CD4-positive, alpha-beta T cell treated with Interleukin-21 for 1 hour (primary cell): Measurements from ENCODE around the gene DOCK8.
"Not testable (repeated sequence)": the region's sequence is repeated elsewhere in the genome, so short reads cannot be mapped to it uniquely, and the experiment has no call there.

ENCODE experiments used
- DNase-seq: peaks from one replicate; pipeline ENCODE4 v3.0.0-alpha.2; 2020

DOCK8 gene

DNA sequence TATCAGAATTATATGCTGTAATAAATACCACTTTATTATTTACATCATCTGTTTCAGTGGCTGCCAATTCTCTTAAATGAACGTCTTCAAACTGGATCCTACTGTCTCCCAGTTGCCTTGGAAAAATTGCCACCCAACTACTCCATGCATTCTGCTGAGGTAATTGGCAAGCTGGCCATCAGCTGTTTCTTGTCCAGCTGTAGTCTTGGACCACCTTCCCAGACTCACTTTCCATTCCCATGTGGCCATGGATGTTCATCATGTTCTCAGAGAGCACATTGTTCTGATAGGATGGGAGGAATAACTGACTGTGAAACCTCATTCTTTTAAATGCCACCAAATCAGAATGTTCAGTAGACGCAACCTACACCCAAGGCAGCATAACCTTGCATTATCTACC is 157.5 kb downstream of the DOCK8 start:
- DNase-seq, result no peak

DNA sequence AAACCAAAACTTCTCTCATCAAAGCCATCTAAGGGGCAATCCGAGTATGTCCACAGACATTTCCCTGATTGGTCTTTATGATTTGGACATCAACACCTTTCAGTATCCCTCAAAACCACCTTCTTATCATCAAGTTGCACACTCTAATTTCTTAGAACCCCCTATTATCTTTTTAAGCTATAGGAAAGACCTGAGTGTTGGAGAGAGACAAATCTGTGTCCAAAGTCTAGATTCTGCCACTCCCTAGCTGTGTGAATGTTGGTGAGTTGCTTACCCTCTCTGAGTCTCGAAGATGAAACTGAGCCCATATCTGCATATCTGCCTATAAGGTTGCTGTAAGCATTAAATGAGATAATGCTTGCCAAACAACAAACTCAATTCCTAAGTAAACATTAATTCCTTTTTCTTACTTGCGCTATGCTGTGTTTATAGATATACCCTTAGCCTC is 159.1 kb downstream of the DOCK8 start:
- no peak for DNase-seq

DNA sequence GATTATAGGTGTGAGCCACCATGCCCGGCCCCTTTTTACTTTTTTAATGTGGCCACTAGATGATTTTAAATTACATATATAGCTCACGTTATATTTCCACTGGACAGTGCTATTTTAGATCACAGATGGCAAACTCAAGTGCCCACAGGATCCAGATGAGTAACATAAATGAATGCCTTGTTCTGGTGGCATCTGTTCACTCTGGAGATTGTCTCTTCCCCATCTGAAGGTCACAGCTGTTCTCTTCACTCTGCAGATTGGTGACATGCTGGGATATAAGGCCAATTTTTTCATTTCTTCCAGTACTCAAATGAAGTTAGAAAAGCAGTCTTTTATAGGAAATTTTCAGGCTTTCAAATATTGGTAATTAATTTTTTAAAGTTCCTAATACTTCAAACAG is 160.1 kb downstream of the DOCK8 start:
- DNase-seq, result no peak

GRCh38 chr9:376115-376514 is 161.4 kb downstream of the DOCK8 start:
- no peak for DNase-seq

DNA sequence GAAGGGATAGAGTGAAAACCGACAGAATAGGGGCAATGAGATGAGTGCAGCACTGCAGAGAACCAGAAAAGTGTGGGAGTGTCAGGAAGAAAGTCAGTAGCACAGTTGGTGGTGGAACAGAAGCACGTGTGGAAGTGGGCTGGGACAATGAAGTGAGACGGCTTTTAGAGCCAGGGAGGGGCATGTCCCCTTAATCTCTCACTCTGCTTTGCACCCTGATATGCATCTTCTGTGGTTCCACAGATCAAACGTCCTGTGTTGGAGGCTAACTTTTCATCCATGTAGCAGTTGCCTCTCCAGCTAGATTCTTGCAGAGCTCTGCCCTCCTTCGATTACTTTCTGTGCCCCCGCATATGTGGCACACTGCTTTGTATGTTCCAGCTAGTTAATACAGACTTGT is 163.6 kb downstream of the DOCK8 start:
- no peak for DNase-seq

- DNase-seq, result no peak
These were observed 167.7 kb downstream of the DOCK8 start for GRCh38 chr9:382383-382782.

DNA sequence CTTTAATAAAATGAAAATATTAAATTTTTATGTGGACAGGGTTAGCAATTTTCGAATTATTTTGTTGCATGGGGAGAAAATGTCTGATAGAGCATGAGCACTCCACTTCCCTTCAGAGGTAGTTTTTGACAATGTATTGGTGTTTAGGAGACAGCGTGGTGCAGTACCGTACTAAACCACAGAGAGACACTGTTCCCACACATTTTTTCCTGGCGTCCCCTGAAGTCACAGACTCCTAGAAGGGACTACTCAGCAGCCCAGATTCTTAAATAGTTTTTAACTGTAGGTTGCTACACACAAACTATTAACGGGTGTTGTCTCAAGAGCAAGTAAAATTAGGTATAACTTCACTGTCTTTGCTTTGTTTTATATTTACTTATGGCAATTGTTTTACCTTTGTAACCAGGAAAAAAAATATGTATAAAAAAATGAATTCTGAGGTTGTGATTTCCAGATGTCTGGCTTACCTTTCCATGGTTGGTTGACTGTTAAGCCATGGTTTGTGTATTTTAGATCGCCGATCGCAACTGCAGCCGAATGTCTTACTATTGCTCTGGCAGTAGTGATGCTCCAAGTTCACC is 171.2 kb downstream of the DOCK8 start:
- DNase-seq, result peak; percentile 17

DNA sequence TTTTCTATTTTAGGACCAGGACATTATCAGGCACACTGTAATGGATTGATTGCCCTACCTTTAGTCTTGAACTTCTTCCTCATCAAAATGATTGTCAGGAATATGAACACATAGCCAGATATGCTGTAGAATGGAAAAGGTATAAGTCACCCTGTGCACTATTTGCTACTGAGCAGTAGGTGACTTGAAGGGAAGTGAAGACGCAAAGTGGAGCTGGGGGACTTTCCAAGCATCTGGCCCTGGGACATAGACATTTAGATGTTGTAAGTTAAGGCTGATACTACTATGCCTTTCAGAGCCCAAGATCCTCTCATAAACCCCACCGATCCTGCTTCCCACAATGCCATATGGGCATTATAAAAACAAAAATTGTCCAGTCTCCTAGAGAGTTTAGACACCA is 174.5 kb downstream of the DOCK8 start:
- DNase-seq, result no peak

DNA sequence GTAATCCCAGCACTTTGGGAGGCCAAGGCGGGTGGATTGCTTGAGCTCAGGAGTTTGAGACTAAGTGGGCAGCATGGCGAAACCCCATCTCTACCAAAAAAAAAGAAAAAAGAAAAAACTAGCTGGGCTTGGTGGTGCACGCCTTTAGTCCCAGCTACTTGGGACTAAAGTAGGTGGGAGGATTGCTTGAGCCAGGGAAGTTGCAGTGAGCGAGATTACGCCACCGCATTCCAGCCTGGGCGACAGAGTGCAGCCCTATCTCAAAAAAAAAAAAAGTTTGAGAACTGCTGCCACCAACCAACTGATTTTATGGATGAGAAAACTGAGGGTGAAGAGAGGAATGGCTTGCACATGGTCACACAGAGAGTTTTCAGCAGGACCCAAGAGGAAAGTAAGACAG is 175.1 kb downstream of the DOCK8 start:
- no peak for DNase-seq

GRCh38 chr9:392077-392804 is 177.6 kb downstream of the DOCK8 start:
- DNase-seq, result no peak

DNA sequence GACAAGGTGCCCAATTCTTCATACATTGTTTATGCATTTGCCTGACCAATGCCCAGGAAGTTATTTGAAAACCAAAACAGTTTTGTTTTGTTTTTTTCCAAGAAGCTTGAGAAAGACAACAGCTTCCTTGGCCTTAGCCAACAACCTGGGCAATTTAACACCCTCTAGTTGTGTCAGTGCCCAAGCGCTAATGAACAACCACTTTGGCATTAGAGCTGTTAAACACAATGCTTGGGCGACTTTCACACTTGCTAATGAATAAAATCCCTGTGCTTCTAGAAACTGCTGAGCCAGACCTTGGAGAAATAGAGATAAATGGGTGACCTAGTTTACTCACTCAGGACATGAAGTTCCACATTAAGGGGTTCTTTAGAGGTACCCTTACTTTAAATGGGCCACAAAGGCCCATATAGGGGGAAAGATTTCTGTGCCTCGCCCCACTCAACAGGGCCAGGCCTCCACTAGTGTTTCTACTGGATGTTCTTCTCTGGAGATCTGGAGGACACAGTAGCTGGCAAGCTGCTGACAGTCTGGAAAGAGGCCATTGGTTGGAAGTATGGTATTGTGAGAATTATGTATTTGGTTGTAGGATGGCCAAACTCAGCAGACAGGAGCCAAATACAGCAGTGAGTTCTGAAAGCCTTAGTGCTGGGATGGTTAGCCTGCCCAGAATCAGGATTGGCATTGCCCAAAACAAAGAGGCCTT is 179.8 kb downstream of the DOCK8 start:
- no peak for DNase-seq

- no peak for DNase-seq
These were observed 181.7 kb downstream of the DOCK8 start for GRCh38 chr9:396396-396795.

DNA sequence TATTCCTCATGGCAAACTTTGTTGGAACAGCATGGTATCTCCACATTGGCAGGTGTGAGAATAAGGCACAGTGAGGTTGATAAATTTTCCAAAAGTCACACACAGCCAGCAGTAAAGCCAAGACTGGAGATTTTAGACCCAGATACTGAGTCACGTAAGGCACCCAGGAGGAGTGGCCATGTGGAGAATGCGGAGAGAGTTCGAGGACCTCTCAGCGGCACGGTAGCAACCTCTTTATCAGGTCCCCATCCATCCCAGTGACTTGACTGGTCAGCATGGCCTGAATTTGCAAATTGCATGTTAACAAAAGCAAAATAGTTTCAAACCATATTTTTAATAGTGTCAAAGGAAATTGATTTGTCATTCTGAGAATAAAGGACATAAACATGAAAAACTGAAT is 183.4 kb downstream of the DOCK8 start:
- DNase-seq, result no peak

DNA sequence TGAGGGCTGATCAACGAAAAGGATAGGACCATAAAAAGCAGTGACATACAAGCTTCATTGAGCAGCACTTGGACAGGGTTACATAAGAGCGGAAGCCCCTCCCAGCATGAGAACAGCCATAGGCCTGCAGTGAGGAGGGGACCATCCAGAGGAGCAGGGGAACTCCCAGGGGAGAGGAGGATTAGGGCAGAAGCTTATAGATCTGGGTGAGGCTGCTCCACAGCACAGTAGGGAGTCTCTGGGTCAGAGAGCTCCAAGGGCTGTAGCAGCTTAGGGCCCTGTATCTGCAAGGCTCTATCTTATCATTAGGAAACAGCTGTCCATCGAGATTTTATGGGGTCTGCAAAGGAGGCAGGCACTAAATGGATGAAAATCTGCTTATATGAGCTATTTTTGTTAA is 186.6 kb downstream of the DOCK8 start:
- no peak for DNase-seq

GRCh38 chr9:404234-404633 is 189.6 kb downstream of the DOCK8 start:
- DNase-seq, result no peak

DNA sequence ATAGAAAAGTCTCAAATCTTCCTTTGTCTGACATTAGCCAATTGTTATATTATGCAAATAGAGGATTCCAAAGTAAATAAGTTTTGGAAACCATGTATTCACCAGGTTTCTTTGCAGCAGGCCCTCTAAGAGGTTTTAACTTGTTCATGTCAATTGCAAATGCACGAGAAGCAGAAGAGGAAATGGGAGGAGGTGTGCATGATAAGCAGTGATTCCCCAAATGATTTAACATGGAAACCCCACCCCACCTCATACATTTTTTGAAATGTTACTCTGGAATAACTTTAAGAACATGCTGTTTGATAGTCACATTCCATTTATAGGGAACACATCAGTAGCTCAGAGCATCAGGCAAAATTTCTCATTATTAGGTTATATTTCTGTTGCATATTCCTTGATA is 190.7 kb downstream of the DOCK8 start:
- no peak for DNase-seq

GRCh38 chr9:406886-407654 is 192.4 kb downstream of the DOCK8 start:
- no peak for DNase-seq

DNA sequence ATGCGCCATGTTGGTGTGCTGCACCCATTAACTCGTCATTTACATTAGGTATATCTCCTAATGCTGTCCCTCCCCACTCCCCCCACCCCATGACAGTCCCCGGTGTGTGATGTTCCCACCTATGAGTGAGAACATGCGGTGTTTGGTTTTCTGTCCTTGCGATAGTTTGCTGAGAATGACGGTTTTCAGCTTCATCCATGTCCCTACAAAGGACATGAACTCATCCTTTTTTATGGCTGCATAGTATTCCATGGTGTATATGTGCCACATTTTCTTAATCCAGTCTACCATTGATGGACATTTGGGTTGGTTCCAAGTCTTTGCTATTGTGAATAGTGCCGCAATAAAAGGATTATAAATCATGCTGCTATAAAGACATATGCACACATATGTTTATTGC is 195.0 kb downstream of the DOCK8 start:
- DNase-seq, result not testable (repeated sequence)

GRCh38 chr9:414595-414994 is 199.9 kb downstream of the DOCK8 start:
- DNase-seq, result no peak

GRCh38 chr9:419571-420171 is 205.0 kb downstream of the DOCK8 start:
- DNase-seq, result no peak

DNA sequence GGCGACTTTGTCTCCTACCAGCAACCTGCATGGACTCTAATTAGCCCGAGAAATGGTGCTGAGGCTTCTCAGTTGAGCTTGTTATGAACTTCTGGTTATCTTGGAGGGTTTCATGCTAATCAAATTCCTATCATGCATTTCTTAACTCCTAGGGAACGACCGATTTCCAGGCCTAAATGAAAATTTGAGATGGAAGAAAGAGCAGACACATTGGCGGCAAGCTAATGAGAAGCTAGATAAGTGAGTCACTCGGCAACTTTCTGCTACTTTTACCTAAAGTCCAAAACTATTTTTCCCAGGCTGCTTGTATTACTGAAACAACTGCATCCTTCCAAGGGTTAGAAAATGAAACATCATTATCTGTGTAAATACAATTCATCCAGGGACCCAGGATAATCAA is 207.2 kb downstream of the DOCK8 start:
- no peak for DNase-seq

GRCh38 chr9:426264-426663 is 211.6 kb downstream of the DOCK8 start:
- DNase-seq, result no peak

GRCh38 chr9:426976-427375 is 212.3 kb downstream of the DOCK8 start:
- no peak for DNase-seq
